ENCODE data around the gene MKLN1.
"Not testable (repeated sequence)": the region's sequence is repeated elsewhere in the genome, so short reads cannot be mapped to it uniquely, and the experiment has no call there.

The MKLN1 gene

DNA sequence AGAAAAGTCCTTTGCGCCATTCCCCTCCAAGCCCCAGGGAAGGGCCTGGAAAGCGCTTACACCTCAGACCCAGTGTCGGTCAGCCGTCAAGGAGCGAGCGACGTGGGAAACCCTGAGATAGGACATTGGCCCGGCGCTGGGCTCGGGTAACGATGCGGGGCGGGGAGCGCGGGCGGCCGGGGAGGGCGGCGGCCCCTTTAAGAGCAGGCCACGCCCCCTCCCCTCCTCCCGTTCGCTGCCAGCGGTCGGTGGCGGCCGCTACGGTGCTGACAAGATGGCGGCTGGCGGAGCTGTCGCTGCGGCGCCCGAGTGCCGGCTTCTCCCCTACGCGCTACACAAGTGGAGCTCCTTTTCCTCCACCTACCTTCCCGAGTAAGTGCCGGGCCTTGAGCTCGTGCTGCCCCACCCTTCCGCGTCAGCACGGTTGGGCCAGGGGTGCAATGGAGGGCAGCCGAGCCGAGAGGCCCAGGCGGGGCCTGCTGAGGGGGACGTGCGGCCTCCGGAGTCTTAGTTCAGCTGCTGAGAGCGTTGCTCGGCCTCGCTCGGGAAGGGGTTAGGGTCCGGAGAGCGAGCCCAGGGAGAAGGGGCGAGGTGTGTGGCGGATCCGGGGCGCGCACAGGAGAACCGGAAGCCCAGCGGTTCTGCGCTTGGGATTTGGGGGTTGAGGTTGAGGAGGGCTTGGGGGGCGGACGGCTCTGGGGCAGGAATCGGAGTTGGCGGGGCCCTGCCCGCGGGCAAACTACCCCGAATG, at the start of gene MKLN1:
TSS of gene MKLN1 (plus strand) at position 251 of the 751 bp plus-strand sequence. CDS start at position 275, 24 bp downstream.
- DNase-seq, result peak; percentile 35 to 88

DNA sequence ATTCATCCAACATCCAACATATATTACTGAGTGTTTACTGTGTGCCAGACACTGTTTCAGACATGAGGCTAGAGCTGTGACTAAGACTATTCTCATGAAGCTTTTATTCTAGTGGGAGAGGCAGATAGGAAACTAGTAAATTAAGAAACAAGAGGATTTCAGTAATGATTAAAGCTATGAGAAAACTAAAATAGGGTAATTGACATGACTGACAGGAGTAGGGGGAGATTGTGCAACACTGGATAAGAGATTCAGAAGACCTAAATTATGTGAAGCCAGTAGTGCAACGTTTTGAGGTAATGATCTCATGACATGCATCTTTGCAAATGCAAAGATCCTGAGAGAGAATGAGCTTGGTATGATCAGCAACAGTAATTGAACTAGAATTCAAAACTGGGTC, 48.6 kb upstream of the MKLN1 start:
- DNase-seq, result no peak

DNA sequence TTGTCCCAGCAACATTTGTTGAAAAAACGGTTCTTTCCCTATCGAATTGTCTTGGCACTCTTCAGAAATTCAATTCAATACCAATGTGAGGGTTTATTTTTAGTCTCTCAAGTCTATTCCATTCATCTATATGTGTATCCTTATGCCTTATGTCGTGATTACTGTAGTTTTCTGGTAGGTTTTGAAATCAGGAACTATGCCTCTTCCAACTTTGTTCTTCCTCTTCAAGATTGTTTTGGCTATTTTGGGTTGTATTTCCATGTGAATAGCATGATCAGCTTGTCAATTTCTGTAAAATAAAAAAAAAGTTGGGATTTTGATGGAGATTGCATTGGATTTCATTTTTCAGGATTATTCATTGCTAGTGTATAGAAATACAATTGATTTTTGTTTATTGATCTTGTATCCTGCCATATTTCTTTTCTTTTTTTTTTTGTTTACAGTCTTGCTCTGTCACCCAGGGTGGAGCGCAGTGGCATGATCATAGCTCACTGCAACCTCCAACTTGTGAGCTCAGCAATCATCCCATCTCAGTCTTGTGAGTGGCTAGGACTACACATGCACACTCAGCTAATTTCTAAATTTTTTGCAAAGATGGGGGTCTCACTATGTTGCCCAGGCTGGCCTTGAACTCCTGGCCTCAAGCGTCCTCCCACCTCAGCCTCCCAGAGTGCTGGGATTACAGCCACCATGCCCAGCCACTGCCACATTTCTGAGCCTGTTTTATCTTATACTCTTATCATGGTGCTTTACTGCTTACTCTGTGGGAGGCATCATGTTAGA, 46.2 kb upstream of the MKLN1 start:
- no peak for DNase-seq

DNA sequence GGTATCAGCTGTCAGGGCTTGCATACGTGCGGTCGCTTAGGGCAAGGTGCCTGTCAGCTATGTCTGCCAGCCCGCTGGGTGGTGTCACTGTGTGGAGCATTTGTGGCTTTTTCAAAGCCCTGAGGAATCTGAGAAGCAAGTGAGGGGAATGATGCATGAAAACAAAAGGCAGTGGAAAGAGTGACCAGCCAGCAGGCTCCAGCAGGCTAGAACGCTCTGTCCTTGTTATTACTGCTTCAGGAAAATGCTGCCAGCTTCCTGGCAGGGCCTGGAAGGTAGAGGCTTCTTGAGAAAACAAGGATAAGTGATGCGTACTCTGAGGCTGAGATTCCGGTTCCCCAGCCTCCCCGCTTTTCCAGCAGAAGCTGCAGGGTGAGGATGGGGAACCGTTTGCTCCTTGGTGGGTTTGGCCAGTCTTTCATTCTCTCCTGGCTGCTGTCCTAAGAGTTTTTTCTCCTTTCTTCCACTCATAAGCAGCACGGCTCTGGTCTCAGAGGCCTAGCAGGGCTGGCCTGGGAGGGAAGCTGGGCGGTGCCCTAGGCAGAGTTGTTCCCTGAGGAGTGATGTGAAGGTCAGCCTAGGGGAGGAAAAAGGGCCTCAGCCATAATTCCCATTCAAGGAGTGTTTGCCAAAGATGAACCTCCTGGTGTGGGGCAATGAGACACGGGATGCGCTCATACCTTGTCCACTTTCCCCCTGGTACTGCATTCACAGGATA, 42.8 kb upstream of the MKLN1 start:
- DNase-seq, result no peak

GRCh38 chr7:131285556-131285955, 42.1 kb upstream of the MKLN1 start:
- DNase-seq, result no peak

DNA sequence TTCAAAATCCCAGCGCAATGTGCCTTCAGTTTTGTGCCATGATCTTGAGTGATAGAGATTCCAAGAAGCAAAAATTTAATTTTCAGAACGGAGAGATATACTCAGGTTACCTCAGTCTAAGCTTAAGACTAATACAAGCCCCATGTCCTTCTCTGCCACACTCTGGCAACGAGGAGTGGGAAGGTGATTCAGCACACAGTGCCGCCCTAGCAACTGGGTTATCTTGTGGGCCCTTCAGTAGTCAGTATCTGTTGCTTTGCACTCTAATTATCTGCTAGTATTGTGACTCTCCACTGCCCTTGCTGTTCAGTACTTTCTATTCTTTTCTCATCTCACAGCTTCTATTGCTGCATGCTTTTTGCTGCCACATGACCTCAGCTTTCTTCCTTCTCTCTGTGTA, 39.2 kb upstream of the MKLN1 start:
- DNase-seq, result no peak

GRCh38 chr7:131289051-131289450, 38.6 kb upstream of the MKLN1 start:
- DNase-seq, result no peak

- DNase-seq, result no peak
These were observed 35.4 kb upstream of the MKLN1 start for GRCh38 chr7:131292141-131292905.

GRCh38 chr7:131293018-131293417, 34.7 kb upstream of the MKLN1 start:
- no peak for DNase-seq

DNA sequence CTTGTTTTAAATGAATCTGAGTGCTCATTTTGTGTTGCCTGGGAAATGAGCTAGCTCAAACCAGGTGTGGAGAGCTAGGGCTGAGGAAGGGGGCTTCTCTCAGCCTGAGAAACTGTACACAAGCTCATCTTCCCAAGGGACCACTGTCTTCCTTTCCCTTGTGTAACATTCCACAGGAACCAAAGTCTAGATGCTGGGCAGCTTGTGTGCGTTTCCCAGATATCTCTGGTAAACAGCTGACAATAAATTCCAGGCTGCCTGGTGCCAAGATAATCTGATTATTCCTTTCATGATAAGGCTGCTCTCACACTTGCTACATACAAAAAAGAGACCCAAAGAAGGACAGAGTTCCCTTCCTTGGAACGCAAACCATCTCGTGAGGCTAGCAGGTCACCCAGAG, 33.1 kb upstream of the MKLN1 start:
- no peak for DNase-seq

GRCh38 chr7:131298608-131298992, 29.1 kb upstream of the MKLN1 start:
- no peak for DNase-seq

GRCh38 chr7:131299074-131299473, 28.6 kb upstream of the MKLN1 start:
- DNase-seq, result no peak

- no peak for DNase-seq
These were observed 27.6 kb upstream of the MKLN1 start for GRCh38 chr7:131300078-131300477.

GRCh38 chr7:131300572-131301466, 26.9 kb upstream of the MKLN1 start:
- DNase-seq, result no peak

DNA sequence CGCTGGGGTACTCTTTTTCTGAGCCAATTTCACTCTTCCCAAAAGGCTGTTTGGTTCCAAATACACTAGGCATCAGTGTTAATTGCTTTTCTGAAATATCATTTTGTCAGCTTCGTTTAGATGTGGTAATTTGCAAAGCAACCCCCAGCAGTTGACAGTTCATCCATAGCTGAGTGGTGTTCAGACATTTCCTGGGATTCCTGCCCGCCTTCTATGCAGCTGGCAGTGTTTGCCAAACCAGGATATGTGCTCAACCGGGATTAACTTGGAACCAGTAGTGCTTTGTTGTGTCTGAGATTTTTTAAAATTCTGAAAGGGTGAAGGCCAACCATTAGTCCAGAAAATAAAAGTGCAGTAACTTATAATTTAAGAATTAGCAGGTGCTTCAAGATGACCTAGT, 25.2 kb upstream of the MKLN1 start:
- DNase-seq, result no peak

GRCh38 chr7:131302876-131303707, 24.6 kb upstream of the MKLN1 start:
- DNase-seq, result peak in 1 of 2 experiments; percentile 19

- DNase-seq, result no peak
These were observed 22.5 kb upstream of the MKLN1 start for GRCh38 chr7:131305152-131305551.

DNA sequence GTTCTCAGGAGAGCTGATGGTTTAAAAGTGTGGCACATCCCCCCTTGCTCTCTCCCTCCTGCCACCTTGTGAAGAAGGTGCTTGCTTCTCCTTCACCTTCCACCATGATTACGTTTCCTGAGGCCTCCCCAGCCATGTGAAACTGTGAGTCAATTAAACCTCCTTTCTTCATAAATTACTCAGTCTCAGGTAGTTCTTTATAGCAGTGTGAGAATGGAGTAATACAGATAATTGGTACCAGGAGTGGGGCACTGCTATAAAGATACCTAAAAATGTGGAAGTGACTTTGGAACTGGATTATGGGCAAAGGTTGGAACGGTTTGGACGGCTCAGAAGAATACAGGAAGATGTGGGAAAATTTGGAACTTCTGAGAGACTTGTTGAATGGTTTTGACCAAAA, 21.6 kb upstream of the MKLN1 start:
- DNase-seq, result not testable (repeated sequence)

- no peak for DNase-seq
These were observed 20.9 kb upstream of the MKLN1 start for GRCh38 chr7:131306777-131307176.

DNA sequence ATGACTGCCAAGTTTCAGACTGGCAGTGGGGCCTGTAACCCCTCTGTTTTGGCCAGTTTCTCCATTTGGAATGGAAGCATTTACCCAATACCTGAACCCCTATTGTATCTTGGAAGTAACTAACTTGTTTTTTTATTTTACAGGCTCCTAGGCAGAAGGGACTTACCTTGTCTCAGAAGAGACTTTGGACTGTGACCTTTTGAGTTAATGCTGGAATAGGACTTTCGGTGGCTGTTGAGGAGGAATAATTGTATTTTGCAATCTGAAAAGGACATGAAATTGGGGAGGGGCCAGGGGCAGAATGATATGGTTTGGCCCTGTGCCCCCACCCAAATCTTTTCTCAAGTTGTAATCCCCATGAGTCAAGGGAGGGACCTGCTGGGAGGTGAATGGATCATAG, 20.0 kb upstream of the MKLN1 start:
- DNase-seq, result no peak

- DNase-seq, result no peak
These were observed 14.8 kb upstream of the MKLN1 start for GRCh38 chr7:131312838-131313237.

Measured in SW 1271 (cell line).